Stimulated activated CD8-positive, alpha-beta memory T cell treated with anti-CD3 and anti-CD28 coated beads, Interleukin-4, amount 100 ng/mL, for 48 hours (primary cell): ENCODE measurements around the gene TTBK2.
A peak's percentile ranks its signal among the peaks of the same experiment; 100 is the strongest.
"Not testable (repeated sequence)": the region's sequence is repeated elsewhere in the genome, so short reads cannot be mapped to it uniquely, and the experiment has no call there.

ENCODE experiments used
- DNase-seq: peaks from one replicate; pipeline ENCODE4 v3.0.0-alpha.2; 2020

Gene TTBK2

GRCh38 chr15:42820811-42821210 lies 99.8 kb downstream of the TTBK2 start:
- no peak for DNase-seq

GRCh38 chr15:42819786-42820185 lies 100.8 kb downstream of the TTBK2 start:
- no peak for DNase-seq

DNA sequence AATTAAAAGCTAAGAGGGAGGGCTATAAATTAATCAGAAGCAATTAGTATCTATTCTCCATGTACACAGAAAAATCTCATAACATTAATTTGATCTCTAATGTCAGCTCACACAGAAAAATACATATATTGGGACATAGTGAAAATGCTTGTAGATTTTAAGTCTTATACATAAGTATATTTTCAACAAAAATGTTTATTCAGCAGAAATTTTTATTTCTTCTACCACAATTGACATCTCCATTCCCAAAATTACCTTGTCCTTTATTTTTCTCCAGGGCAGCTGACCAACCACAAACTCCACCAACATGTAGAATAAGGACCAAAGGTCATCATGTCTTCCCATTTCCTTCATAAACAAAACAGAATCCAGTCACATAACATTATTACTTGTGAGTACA lies 109.1 kb downstream of the TTBK2 start:
- DNase-seq = no peak

DNA sequence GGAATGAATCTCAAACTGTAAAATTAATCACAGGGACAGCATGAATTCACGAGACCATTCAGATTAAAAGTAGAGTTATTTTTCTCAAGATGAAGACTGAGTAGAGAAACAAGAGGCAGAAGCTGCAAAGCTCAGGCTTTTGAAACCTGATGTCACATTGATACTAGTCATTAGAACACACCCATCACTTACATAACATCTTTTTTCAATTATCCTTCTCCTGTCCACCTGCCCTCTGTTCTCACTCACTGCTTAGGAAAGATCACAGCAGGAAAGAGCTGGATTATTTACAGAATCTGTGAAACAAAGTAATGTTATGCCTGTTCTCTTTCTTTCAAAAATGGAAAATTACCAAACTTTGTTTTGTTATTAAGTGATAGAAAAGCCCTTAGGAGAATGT lies 111.7 kb downstream of the TTBK2 start:
- DNase-seq = no peak

- no peak for DNase-seq
Observed at GRCh38 chr15:42805266-42805665, 115.3 kb downstream of the TTBK2 start.

GRCh38 chr15:42804739-42805138 lies 115.8 kb downstream of the TTBK2 start:
- no peak for DNase-seq

DNA sequence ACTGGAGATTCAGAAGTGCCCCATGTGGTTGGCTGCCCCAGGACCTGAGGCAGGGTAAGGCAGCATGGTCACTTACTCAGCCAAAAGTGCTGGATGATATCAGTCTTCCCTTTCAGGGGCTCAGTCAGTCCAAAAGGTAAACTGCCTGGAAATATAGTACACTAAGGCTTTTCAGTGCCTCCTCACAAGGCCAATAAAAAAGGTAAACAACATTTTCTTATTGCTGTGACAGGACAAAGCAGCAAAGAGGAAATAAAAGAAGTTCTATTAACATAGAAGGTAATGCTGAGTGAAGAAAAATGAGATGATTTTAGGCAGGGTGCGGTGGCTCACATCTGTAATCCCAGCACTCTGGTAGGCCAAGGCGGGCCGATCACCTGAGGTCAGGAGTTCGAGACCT lies 117.1 kb downstream of the TTBK2 start:
- no peak for DNase-seq

GRCh38 chr15:42802168-42802567 lies 118.4 kb downstream of the TTBK2 start:
- no peak for DNase-seq

GRCh38 chr15:42800731-42801474 lies 119.7 kb downstream of the TTBK2 start:
- peak; percentile 31 for DNase-seq

GRCh38 chr15:42798802-42799201 lies 121.8 kb downstream of the TTBK2 start:
- DNase-seq = no peak

- no peak for DNase-seq
Observed at GRCh38 chr15:42796955-42797782, 123.4 kb downstream of the TTBK2 start.

GRCh38 chr15:42788725-42789124 lies 131.9 kb downstream of the TTBK2 start:
- DNase-seq = no peak

DNA sequence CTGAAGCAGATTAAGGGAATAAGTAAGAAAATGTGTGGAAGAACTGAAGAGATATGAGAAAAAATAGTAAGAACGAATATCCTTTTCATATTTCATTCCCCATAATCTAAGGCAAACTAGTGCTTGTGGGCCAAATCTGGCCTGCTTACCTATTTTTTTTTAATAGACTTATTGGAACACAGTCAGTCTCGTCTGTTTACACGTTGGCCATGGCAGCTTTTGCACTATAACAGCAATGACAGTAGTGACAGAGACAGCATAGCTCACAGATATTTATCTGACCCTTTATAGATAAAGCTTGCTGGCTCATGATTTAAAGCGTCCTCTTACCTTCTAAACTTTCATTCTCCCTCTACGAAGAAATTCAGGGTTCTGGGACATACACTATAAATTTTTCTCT lies 133.6 kb downstream of the TTBK2 start:
- DNase-seq = no peak

GRCh38 chr15:42785569-42785968 lies 135.0 kb downstream of the TTBK2 start:
- no peak for DNase-seq

DNA sequence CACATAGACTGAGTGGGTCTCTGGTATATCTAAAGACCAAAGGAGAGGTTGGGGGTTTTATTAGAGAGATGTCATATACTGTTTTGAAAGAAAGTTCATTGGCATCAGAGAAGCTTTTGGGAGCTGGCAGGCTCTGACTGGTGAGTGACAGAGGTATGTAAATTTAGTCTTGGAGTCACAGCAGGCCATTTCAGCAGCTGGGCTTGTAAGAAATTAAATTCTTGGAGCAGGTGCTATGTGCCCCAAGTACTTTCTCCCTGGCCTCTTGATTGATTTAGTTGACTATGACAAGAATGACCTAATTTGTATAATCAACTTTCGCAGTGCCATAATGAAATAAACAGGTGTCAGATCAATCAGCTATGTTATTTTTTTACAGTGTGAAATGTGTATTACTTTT lies 135.9 kb downstream of the TTBK2 start:
- DNase-seq = no peak

- DNase-seq = no peak
Observed at GRCh38 chr15:42782716-42783115, 137.9 kb downstream of the TTBK2 start.

DNA sequence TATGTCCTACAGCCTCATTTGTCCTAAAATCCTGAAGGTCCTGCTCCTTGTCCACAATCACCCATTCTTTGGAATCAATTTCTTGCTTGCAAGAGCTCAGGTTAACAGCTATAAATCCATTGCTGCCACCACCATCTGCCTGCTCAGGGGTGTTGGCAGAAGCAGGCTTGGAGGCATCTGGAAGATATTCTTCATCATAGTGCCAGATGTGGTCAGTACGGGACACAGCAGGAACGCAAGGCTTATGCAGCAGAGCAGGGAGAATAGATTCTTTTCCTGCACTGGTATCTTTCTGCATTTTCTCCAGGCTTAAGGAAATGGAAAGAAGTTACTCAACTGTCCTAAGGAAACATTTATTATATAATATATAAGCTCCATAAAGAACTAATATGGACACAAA lies 145.2 kb downstream of the TTBK2 start:
- no peak for DNase-seq

- no peak for DNase-seq
Observed at GRCh38 chr15:42772901-42773300, 147.7 kb downstream of the TTBK2 start.

GRCh38 chr15:42772144-42772543 lies 148.4 kb downstream of the TTBK2 start:
- no peak for DNase-seq

DNA sequence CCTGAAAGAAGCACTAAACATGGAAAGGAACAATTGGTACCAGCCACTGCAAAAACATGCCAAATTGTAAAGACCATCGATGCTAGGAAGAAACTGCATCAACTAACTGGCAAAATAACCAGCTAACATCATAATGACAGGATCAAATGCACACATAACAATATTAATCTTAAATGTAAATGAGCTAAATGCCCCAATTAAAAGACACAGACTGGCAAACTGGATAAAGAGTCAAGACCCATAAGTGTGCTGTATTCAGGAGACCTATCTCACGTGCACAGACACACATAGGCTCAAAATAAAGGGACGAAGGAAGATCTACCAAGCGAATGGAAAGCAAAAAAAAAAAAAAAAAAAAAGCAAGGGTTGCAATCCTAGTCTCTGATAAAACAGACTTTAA lies 154.5 kb downstream of the TTBK2 start:
- DNase-seq = not testable (repeated sequence)

DNA sequence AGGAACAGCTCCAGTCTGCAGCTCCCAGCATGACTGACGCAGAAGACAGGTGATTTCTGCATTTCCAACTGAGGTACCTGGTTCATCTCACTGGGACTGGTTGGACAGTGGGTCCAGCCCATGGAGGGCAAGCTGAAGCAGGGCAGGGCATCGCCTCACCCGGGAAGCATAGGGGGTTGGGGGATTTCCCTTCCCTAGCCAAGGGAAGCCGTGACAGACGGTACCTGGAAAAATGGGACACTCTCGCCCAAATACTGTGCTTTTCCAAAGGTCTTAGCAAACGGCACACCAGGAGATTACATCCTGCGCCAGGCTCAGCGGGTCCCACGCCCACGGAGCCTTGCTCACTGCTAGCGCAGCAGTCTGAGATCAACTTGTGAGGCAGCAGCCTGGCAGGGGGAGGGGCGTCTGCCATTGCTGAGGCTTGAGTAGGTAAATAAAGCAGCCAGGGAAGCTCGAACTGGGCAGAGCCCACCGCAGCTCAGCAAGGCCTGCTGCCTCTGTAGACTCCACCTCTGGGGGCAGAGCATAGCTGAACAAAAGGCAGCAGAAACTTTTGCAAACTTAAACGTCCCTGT lies 156.3 kb downstream of the TTBK2 start:
- not testable (repeated sequence) for DNase-seq

GRCh38 chr15:42761813-42762212 lies 158.8 kb downstream of the TTBK2 start:
- DNase-seq = not testable (repeated sequence)

DNA sequence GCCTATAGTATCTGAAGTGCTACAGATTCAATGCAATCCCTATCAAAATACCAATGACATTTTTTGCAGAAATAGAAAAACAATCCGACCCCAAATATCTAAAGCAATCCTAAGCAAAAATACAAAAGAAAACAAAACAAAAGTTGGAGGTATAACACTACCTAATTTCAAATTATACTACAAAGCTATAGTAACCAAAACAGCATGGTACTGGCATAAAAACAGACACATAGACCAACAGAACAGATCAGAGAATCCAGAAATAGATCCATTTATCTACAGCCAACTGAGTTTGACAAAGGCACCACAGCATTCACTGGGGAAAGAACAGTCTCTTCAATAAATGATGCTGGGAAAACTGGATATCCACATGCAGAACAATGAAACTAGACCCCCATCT lies 159.8 kb downstream of the TTBK2 start:
- DNase-seq = no peak

DNA sequence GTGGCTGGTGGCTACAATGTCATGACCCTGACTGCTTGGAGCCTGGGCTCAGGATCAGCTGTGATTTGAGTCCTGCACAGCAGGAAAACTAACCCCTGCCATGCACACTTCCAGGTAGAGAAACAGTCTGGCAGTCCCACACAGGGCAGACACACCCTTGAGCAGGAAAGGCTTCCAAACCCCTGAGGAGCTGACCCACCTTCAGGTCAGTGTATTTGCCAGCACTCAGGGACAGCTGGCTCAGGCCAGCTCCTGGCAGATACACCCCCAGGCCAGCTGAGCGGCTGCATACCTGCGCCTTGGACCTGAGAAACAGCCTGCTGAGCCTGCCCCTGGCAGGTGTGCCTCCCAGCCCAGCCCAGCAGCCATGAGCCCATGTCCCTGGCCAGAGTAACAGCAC lies 161.5 kb downstream of the TTBK2 start:
- DNase-seq = no peak
